Measurements from ENCODE around the gene LEF1. TPM values are rescaled to one million over a fixed set of nuclear protein-coding genes. Genes with fewer than 3 reads are reported as not detected.

LEF1 gene
- total RNA-seq, 1 experiment from 2014 or later: 22.3 TPM

DNA sequence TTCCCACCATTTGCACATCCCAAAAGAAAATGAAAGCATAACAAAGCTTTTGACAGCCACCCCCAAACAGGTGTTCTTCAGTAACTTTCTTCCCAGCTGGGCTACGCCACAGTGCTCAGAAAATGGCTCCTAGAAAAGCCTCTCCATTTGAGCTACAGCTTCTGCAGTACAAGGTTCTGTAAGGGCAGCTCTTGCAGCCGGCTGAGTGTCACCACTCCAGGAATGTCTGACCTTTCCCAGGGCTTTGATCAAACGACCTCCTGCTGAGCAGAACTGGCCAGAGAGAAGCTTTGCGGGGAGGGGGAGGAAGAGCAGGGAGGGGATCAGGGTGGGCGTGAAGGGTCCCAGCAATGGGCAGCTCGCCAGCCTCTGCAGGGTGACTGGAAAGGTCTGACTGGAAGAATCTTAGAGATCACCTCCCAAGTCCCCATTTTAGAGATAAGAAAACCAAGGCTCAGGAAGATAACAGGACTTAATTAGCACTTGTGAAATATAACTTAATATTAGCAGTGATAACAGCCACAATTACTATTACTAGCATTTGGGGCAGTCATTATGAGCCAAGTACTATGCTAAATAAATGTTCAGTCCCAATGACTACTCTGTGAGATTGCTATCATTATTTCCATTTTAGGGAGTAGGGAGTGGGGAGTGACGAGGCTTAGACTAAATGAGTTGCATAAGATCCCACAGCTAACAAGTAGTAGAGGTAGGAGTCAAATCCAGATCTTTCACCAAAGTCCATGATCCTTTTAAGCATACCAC lies 51.1 kb downstream of the LEF1 start:
- BruUV-seq (replicated peaks): no TSS peak
- H3K4me1 ChIP-seq: 0 out of 2 replicates have a peak, but pooled peaks cover 3% of the 10 kb centered on the region
- intact Hi-C loops (cut with micrococcal nuclease; ENCODE audit: unreplicated experiment): no loop called here
- no peak overlapping the region for H3K4me3 ChIP-seq (ENCODE audit: low read depth, low read length)
- Mint-ChIP-seq H3K36me3 (ENCODE audit: insufficient read depth, unreplicated experiment) (no peaks in the 10 kb centered on the region), H3K9me3 (ENCODE audit: unreplicated experiment) (no peaks in the 10 kb centered on the region), H3K4me1 (ENCODE audit: low read depth, unreplicated experiment) (no peaks in the 10 kb centered on the region), H3K4me3 (ENCODE audit: unreplicated experiment) (no peak overlapping the region), H3K27ac (ENCODE audit: unreplicated experiment) (no peak overlapping the region), H3K27me3 (ENCODE audit: insufficient read depth, unreplicated experiment) (no peaks in the 10 kb centered on the region)
- H3K9me3 ChIP-seq: no peaks in the 10 kb centered on the region
- H3K36me3 ChIP-seq (ENCODE audit: control insufficient read depth, insufficient read depth, low read length): no peaks in the 10 kb centered on the region
- ChIA-PET POLR2A (no interaction called here), CTCF (no interaction called here)
- DNase-seq: no peak
- TF ChIP-seq, protein P1, sequence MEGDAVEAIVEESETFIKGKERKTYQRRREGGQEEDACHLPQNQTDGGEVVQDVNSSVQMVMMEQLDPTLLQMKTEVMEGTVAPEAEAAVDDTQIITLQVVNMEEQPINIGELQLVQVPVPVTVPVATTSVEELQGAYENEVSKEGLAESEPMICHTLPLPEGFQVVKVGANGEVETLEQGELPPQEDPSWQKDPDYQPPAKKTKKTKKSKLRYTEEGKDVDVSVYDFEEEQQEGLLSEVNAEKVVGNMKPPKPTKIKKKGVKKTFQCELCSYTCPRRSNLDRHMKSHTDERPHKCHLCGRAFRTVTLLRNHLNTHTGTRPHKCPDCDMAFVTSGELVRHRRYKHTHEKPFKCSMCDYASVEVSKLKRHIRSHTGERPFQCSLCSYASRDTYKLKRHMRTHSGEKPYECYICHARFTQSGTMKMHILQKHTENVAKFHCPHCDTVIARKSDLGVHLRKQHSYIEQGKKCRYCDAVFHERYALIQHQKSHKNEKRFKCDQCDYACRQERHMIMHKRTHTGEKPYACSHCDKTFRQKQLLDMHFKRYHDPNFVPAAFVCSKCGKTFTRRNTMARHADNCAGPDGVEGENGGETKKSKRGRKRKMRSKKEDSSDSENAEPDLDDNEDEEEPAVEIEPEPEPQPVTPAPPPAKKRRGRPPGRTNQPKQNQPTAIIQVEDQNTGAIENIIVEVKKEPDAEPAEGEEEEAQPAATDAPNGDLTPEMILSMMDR (IDR thresholded peaks at IDR 0.05; ENCODE audit: insufficient read depth in 1 of 2, low read depth in 1 of 2, low read length in 1 of 2, severe bottlenecking in 1 of 2, unreplicated experiment in 1 of 2): no peak
- H3K27me3 ChIP-seq (replicated peaks; ENCODE audit: control insufficient read depth, insufficient read depth, low read length): no peaks in the 10 kb centered on the region

DNA sequence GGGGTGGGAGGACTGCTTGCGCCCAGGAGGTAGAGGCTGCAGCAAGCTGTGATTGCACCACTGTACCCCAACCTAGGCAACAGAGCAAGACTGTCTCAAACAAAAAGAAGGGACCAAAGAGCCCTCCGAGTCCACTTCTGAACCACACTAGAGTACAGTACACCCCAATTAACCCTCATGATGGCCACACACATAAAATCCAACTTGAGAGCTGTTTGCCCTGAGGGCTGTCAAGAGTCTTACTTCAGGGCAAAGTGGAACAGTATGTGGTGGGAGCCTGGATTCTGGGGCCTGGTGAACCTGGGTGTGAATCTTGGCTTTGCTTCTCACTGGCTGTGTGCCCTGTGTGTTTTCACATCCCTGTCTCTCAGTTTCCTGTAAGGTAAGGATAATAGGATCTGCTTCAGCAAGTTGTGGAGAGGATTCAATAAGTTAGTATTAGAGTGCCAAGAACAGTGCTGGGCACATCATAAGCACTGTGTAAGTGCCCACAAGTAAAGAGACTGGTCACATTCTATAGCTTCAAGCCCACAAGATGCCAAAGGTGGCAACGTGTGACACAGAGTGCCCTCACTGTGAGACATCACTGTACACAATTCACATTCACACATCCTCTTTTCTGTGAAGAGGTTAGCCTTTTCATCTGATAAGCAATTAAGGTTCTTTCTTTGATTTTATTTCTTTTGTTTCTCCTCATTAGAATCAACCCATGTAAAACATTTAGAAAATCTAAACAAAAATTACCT lies 52.1 kb downstream of the LEF1 start:
- no TSS peak for BruUV-seq (replicated peaks)
- CTCF ChIA-PET: no interaction called here
- Histone ChIP-seq H3K27me3 (replicated peaks; ENCODE audit: control insufficient read depth, insufficient read depth, low read length) (no peaks in the 10 kb centered on the region), H3K4me3 (ENCODE audit: low read depth, low read length) (no peak overlapping the region), H3K36me3 (ENCODE audit: control insufficient read depth, insufficient read depth, low read length) (no peaks in the 10 kb centered on the region), H3K9me3 (no peaks in the 10 kb centered on the region), H3K4me1 (0 out of 2 replicates have a peak, but pooled peaks cover 3% of the 10 kb centered on the region)
- no peak overlapping the region for H3K27ac Mint-ChIP-seq (ENCODE audit: unreplicated experiment)
- no peaks in the 10 kb centered on the region for H3K9me3 Mint-ChIP-seq (ENCODE audit: unreplicated experiment)
- H3K4me3 Mint-ChIP-seq (ENCODE audit: unreplicated experiment): no peak overlapping the region
- DNase-seq: no peak
- H3K4me1 Mint-ChIP-seq (ENCODE audit: low read depth, unreplicated experiment): no peaks in the 10 kb centered on the region
- TF ChIP-seq, protein P1 (IDR thresholded peaks at IDR 0.05; ENCODE audit: insufficient read depth in 1 of 2, low read depth in 1 of 2, low read length in 1 of 2, severe bottlenecking in 1 of 2, unreplicated experiment in 1 of 2): no peak
- intact Hi-C loops (cut with micrococcal nuclease; ENCODE audit: unreplicated experiment): no loop called here
- H3K36me3 Mint-ChIP-seq (ENCODE audit: insufficient read depth, unreplicated experiment): no peaks in the 10 kb centered on the region
- H3K27me3 Mint-ChIP-seq (ENCODE audit: insufficient read depth, unreplicated experiment): no peaks in the 10 kb centered on the region
- POLR2A ChIA-PET: no interaction called here

DNA sequence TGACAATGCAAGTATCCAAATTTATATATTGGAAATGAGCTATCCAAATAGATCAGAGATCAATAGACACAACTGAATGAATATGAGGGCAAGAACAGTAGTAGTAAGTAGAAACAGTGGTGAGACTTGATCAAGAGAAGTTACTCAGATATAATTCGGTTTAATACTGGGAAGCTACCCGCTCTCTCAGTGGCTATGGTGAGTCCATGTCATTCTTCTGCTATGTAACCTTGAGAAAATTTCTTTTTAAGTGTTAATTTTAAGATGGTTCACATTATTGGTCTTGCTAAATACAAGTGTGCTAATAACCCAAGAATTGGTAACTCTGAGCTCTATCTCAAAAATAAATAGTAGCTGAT lies 53.6 kb downstream of the LEF1 start:
- no peaks in the 10 kb centered on the region for H3K36me3 Mint-ChIP-seq (ENCODE audit: insufficient read depth, unreplicated experiment)
- H3K27me3 Mint-ChIP-seq (ENCODE audit: insufficient read depth, unreplicated experiment): no peaks in the 10 kb centered on the region
- 0 out of 2 replicates have a peak, but pooled peaks cover 3% of the 10 kb centered on the region for H3K4me1 ChIP-seq
- intact Hi-C loops (cut with micrococcal nuclease; ENCODE audit: unreplicated experiment): no loop called here
- H3K4me1 Mint-ChIP-seq (ENCODE audit: low read depth, unreplicated experiment): no peaks in the 10 kb centered on the region
- no peaks in the 10 kb centered on the region for H3K36me3 ChIP-seq (ENCODE audit: control insufficient read depth, insufficient read depth, low read length)
- H3K9me3 ChIP-seq: no peaks in the 10 kb centered on the region
- TF ChIP-seq, protein P1 (IDR thresholded peaks at IDR 0.05; ENCODE audit: insufficient read depth in 1 of 2, low read depth in 1 of 2, low read length in 1 of 2, severe bottlenecking in 1 of 2, unreplicated experiment in 1 of 2): no peak
- DNase-seq: no peak
- no peak overlapping the region for H3K4me3 Mint-ChIP-seq (ENCODE audit: unreplicated experiment)
- H3K27me3 ChIP-seq (replicated peaks; ENCODE audit: control insufficient read depth, insufficient read depth, low read length): no peaks in the 10 kb centered on the region
- no TSS peak for BruUV-seq (replicated peaks)
- H3K27ac Mint-ChIP-seq (ENCODE audit: unreplicated experiment): no peak overlapping the region
- POLR2A ChIA-PET: no interaction called here
- CTCF ChIA-PET: no interaction called here
- no peaks in the 10 kb centered on the region for H3K9me3 Mint-ChIP-seq (ENCODE audit: unreplicated experiment)
- no peak overlapping the region for H3K4me3 ChIP-seq (ENCODE audit: low read depth, low read length)
